ENCODE results near the gene ASIC4. TPM values are rescaled to one million over a fixed set of nuclear protein-coding genes. Genes with fewer than 3 reads are reported as not detected.

ASIC4 gene
- polyA plus RNA-seq, 3 donors: not detected

GRCh38 chr2:219525533-219526232, 11.4 kb downstream of the ASIC4 start:
- H3K9me3 Mint-ChIP-seq: peaks cover 0 to 9% (median 2%) of the 10 kb centered on the region in 7 donors
- H3K27me3 Mint-ChIP-seq (ENCODE audit: low read depth in 3 of 3): peaks cover 79 to 97% (median 90%) of the 10 kb centered on the region in 3 donors
- 67% methylated on average over 6 of the region's 9 CpGs for WGBS (ENCODE audit: insufficient coverage)
- no peak overlapping the region for H3K4me2 ChIP-seq (replicated peaks; ENCODE audit: extremely low read depth, low read length, poor library complexity, severe bottlenecking)
- no peak overlapping the region for H3K4me3 ChIP-seq (replicated peaks in 1 of 3; ENCODE audit: low read depth in 2 of 3, low read length in 3 of 3)
- intact Hi-C loops (cut with micrococcal nuclease): loop anchor here in 1 of 2 donors (2.0 to 5.0 kb wide), 3 partner anchors 33 to 123 kb away; no protein-coding TSS in a partner anchor
- H3K27ac ChIP-seq (ENCODE audit: low read depth in 1 of 2, low read length in 2 of 2): no peak overlapping the region
- no peak for TF ChIP-seq CTCF (IDR thresholded peaks at IDR 0.05)
- H4K20me1 ChIP-seq (ENCODE audit: insufficient read depth, low read length): no peaks in the 10 kb centered on the region
- no peaks in the 10 kb centered on the region for H3K79me2 ChIP-seq (ENCODE audit: insufficient read depth, low read length)
- peaks cover 0 to 6% of the 10 kb centered on the region in 2 donors for H3K36me3 Mint-ChIP-seq
- no peak overlapping the region for H2AFZ ChIP-seq (ENCODE audit: insufficient read depth, low read depth, low read length, poor library complexity, severe bottlenecking)
- H3K27ac Mint-ChIP-seq: no peak overlapping the region
- H3K36me3 ChIP-seq (replicated peaks in 1 of 2; ENCODE audit: control insufficient read depth in 1 of 2, insufficient read depth in 2 of 2, low read length in 2 of 2): no peaks in the 10 kb centered on the region
- peaks cover 50 to 78% of the 10 kb centered on the region in 2 donors for H3K27me3 ChIP-seq (ENCODE audit: control insufficient read depth in 2 of 2, insufficient read depth in 2 of 2, low read length in 2 of 2)
- peaks cover 2% of the 10 kb centered on the region for H3K4me1 Mint-ChIP-seq
- no peak for DNase-seq
- H3K4me3 Mint-ChIP-seq: peak overlapping the region in 1 of 2 donors; percentile 19
- H3K9me3 ChIP-seq (replicated peaks in 1 of 2; ENCODE audit: control insufficient read depth in 1 of 2, insufficient read depth in 1 of 2, low read length in 2 of 2): peaks cover 0 to 14% of the 10 kb centered on the region in 2 donors
- H3K4me1 ChIP-seq (ENCODE audit: control insufficient read depth in 1 of 2, insufficient read depth in 2 of 2, low read length in 2 of 2): no peaks in the 10 kb centered on the region
- H3K9ac ChIP-seq (ENCODE audit: insufficient read depth, low read length, poor library complexity, severe bottlenecking): no peak overlapping the region

- Mint-ChIP-seq H3K4me3 (no peak overlapping the region), H3K27ac (no peak overlapping the region), H3K9me3 (peaks cover 0 to 8% (median 2%) of the 10 kb centered on the region in 7 donors), H3K4me1 (no peaks in the 10 kb centered on the region), H3K36me3 (peaks cover 0 to 6% of the 10 kb centered on the region in 2 donors), H3K27me3 (ENCODE audit: low read depth in 3 of 3) (peaks cover 75 to 91% (median 87%) of the 10 kb centered on the region in 3 donors)
- H3K4me1 ChIP-seq (ENCODE audit: control insufficient read depth in 1 of 2, insufficient read depth in 2 of 2, low read length in 2 of 2): no peaks in the 10 kb centered on the region
- TF ChIP-seq CTCF (IDR thresholded peaks at IDR 0.05): no peak
- no peaks in the 10 kb centered on the region for H3K79me2 ChIP-seq (ENCODE audit: insufficient read depth, low read length)
- no peaks in the 10 kb centered on the region for H4K20me1 ChIP-seq (ENCODE audit: insufficient read depth, low read length)
- H3K4me2 ChIP-seq (replicated peaks; ENCODE audit: extremely low read depth, low read length, poor library complexity, severe bottlenecking): no peak overlapping the region
- DNase-seq: no peak
- no peak overlapping the region for H3K4me3 ChIP-seq (replicated peaks in 1 of 3; ENCODE audit: low read depth in 2 of 3, low read length in 3 of 3)
- peaks cover 0 to 14% of the 10 kb centered on the region in 2 donors for H3K9me3 ChIP-seq (replicated peaks in 1 of 2; ENCODE audit: control insufficient read depth in 1 of 2, insufficient read depth in 1 of 2, low read length in 2 of 2)
- intact Hi-C loops (cut with micrococcal nuclease): loop anchor here in 1 of 2 donors (2.0 to 5.0 kb wide), 3 partner anchors 34 to 124 kb away; no protein-coding TSS in a partner anchor
- no peaks in the 10 kb centered on the region for H3K36me3 ChIP-seq (replicated peaks in 1 of 2; ENCODE audit: control insufficient read depth in 1 of 2, insufficient read depth in 2 of 2, low read length in 2 of 2)
- H3K27me3 ChIP-seq (ENCODE audit: control insufficient read depth in 2 of 2, insufficient read depth in 2 of 2, low read length in 2 of 2): peaks cover 48 to 71% of the 10 kb centered on the region in 2 donors
- no peak overlapping the region for H3K9ac ChIP-seq (ENCODE audit: insufficient read depth, low read length, poor library complexity, severe bottlenecking)
- H3K27ac ChIP-seq (ENCODE audit: low read depth in 1 of 2, low read length in 2 of 2): no peak overlapping the region
- 66% methylated on average over 10 of the region's 11 CpGs for WGBS (ENCODE audit: insufficient coverage)
- H2AFZ ChIP-seq (ENCODE audit: insufficient read depth, low read depth, low read length, poor library complexity, severe bottlenecking): no peak overlapping the region
Observed at GRCh38 chr2:219526320-219527075, 12.2 kb downstream of the ASIC4 start.
